ENCODE measurements around the gene PITX2.

Gene PITX2

GRCh38 chr4:110622841-110623717 is at the start of gene PITX2:
Gene PITX2, minus strand, starts transcription at chr4:110623077. Its CDS starts 617 bp downstream, at chr4:110622460.
- peak in 1 of 2 donors; percentile 3 for DNase-seq (ENCODE audit: low read depth in 2 of 2, low spot score in 1 of 2)

- no peak for DNase-seq (ENCODE audit: low read depth in 2 of 2, low spot score in 1 of 2)
Measured at GRCh38 chr4:110671679-110672078, 48.8 kb upstream of the PITX2 start.

GRCh38 chr4:110669663-110670062 is 46.8 kb upstream of the PITX2 start:
- DNase-seq (ENCODE audit: low read depth in 2 of 2, low spot score in 1 of 2): no peak

DNA sequence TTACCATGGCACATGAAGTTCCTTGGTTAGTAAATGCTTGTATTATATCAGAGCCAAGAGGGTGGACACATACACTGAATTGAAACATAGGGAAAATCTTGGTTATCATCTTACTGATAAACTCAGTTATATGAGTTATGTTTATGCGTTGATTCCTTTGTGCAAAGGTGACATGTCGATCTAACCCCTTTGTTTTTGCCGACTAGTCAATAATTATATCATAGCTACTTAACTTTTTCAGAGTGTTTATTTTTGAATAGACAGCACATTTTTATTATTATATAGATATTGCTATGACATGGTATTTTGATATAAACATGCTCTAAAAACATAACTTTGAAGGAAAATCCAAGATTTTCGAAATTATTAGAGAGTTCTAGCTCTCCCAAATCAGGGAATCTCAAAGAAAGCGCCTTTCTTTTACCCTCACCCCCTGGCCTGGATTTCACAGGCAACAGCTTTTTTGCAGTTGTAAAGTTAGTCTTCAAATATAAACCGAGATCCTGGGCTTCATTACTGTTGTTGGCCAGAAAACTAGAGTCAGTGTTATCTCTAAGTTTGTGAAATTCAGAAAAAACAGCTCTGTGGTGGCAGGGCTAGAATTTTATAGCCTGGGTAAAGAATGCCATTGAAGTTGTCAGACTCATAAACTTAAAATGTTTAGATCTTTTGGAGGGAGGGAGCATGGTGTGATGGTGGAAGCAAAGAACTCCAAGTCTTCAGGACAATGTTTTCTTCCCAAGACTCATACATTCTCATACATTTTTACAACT is 45.8 kb upstream of the PITX2 start:
- DNase-seq (ENCODE audit: low read depth in 2 of 2, low spot score in 1 of 2): no peak

- DNase-seq (ENCODE audit: low read depth in 2 of 2, low spot score in 1 of 2): no peak
Measured at GRCh38 chr4:110667670-110668069, 44.8 kb upstream of the PITX2 start.

- DNase-seq (ENCODE audit: low read depth in 2 of 2, low spot score in 1 of 2): no peak
Measured at GRCh38 chr4:110666030-110666429, 43.2 kb upstream of the PITX2 start.

- no peak for DNase-seq (ENCODE audit: low read depth in 2 of 2, low spot score in 1 of 2)
Measured at GRCh38 chr4:110663738-110664444, 41.0 kb upstream of the PITX2 start.

DNA sequence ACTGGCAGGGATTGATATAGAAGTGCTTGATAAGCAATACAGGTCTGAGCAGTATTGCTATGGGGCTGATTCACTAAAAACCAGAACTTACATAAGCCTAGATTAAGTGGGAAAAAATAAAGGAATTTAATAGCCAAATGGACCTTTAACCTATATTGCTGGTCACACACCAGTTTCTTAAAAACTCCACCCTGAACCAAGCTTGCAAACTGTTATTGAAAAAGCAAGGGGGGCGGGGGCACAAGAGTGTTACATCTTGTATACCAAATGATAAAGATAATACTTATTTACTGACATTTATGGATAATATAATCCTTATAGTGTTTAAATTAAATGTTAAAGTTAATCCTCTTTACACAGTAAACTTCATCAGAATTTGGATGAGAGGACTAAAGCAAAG is 40.3 kb upstream of the PITX2 start:
- no peak for DNase-seq (ENCODE audit: low read depth in 2 of 2, low spot score in 1 of 2)

DNA sequence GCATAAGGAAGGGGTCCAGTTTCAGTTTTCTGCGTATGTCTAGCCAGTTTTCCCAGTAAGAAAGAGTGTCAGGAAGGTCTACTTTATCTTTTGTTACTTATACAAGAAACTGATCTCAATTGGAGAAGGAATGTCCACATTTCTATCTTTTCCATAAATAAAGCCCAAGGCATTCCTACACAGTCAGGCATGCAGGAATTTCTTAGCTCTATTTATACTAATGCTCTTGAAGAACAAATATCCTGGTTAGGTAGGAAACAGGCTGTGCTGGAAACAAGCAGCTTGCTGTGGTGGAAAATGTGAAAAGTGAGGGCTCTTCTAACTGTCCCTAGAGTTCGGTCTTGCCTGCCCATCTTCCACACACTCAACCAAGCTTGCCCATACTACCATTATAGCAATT is 37.9 kb upstream of the PITX2 start:
- no peak for DNase-seq (ENCODE audit: low read depth in 2 of 2, low spot score in 1 of 2)

- no peak for DNase-seq (ENCODE audit: low read depth in 2 of 2, low spot score in 1 of 2)
Measured at GRCh38 chr4:110654254-110654635, 31.4 kb upstream of the PITX2 start.

- DNase-seq (ENCODE audit: low read depth in 2 of 2, low spot score in 1 of 2): no peak
Measured at GRCh38 chr4:110653321-110654253, 30.7 kb upstream of the PITX2 start.

DNA sequence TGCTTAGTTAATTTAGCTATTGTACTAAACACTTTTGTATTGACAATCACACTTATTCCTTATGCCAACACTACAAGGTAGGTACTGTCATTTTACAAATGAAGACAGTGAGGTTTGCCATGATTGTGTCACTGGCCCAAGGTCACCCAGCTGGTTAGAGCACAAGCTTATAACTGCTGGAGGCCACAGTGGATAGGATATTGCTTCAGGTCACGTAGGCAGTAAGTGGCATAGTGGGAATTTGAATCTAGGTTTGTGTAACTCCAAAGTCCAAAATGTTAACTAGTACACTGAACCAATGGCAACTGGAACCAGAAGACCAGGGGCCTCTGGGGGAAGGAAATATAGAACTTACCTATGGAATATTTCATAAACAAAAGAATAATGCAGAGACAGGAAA is 21.1 kb upstream of the PITX2 start:
- no peak for DNase-seq (ENCODE audit: low read depth in 2 of 2, low spot score in 1 of 2)

DNA sequence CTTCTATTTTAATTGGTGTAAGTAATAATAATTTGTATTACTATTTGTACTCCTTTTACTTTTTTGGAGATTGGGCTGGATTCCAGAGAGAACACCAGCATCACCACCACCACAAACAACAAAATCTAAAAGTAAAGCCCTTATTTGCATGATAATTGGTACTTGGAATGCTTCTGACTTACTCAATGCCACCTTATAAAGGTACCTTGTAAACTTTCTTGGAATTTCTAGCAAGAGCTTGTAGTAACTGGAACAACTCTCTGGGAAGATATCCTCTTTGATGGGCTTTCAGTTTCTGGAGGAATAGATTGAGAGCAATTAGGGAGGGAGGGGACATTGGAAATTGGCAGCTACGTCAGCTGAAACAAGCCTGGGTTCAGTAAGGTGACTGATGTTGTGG is 20.2 kb upstream of the PITX2 start:
- no peak for DNase-seq (ENCODE audit: low read depth in 2 of 2, low spot score in 1 of 2)

- no peak for DNase-seq (ENCODE audit: low read depth in 2 of 2, low spot score in 1 of 2)
Measured at GRCh38 chr4:110641218-110641617, 18.3 kb upstream of the PITX2 start.

DNA sequence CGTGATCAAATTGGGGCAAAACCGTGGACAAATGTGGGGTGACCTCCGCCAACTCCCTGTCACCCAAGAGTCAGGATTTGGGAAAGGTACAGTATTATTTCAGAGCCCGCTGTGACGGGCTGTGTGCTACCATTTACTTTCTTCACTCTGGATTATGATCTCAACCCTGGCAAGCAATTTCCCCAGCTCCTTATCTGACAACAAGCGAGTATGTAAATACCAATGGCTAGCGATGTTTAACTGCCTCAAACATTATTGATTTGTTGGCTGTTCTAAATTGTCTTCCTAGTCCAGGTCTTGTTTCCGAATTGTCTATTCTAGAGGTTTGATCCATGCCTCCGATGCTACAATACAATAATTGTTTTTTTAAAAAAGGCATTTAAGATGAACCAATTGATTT is 17.7 kb upstream of the PITX2 start:
- no peak for DNase-seq (ENCODE audit: low read depth in 2 of 2, low spot score in 1 of 2)

GRCh38 chr4:110639207-110640090 is 16.6 kb upstream of the PITX2 start:
- no peak for DNase-seq (ENCODE audit: low read depth in 2 of 2, low spot score in 1 of 2)

- DNase-seq (ENCODE audit: low read depth in 2 of 2, low spot score in 1 of 2): no peak
Measured at GRCh38 chr4:110638089-110638746, 15.3 kb upstream of the PITX2 start.

DNA sequence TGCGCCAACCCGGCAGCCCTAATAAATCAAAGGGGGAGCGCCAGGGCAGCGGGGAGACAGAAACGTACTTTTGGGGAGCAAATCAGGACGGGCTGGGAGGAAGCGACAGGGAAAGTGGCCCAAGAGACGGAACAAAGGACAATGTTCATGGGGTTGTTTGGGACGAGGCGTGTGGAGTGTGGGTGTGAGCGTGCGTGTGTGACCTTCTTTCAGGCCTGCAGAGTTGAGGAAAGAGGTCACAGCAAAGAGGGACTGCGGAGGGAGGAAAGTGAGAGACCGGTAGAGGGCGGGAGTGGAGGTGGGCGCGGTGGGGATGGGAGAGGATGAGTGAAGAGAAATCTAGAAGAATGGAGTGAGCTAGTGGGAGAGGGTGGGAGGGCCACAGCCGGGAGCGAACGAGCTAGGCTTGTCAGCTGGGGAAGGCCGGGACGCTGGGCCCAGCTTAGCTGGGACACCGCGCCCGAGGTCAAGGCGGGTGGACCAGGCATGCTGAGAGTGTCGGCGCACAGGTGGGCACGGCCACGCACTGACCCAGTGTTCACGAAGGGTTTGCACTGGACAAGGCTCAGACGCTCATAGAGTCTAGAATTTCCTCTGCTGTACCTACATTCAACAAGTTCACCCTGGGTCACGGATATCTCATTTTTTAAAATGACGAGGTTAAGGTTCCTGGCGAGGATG is 14.7 kb upstream of the PITX2 start:
- DNase-seq (ENCODE audit: low read depth in 2 of 2, low spot score in 1 of 2): no peak
